HL-60 (cell line): ENCODE results near the gene HOXB8.

ENCODE experiments used
- DNase-seq, 2 experiments: peaks; one replicate each; pipeline ENCODE4 v3.0.0-alpha.2; 2010 to 2020; ENCODE audit warnings: low read depth in 1 of 2, low spot score in 1 of 2
- H3K27ac ChIP-seq: fragments of 250-450 bp; sonication (Bioruptor Pico); replicated peaks from 2 replicates; pipeline ENCODE4 v1.5.1; 2020; ENCODE audit warnings: mild to moderate bottlenecking, moderate library complexity
- H3K27me3 ChIP-seq: fragments of 250-450 bp; sonication (Bioruptor Pico); 2 replicates; pipeline ENCODE4 v1.5.1; 2021; ENCODE audit warnings: mild to moderate bottlenecking, moderate library complexity; ENCODE audit not compliant: insufficient read depth, poor library complexity, severe bottlenecking
- H3K4me3 ChIP-seq: replicated peaks from 2 replicates; pipeline ENCODE4 v1.5.1; 2011; ENCODE audit warnings: mild to moderate bottlenecking, control low read depth, low read length; ENCODE audit not compliant: insufficient read depth
- CTCF ChIP-seq: IDR thresholded peaks from one replicate; pipeline ENCODE4 v1.5.1; 2011; ENCODE audit warnings: low read length, control low read depth, inconsistent platforms; ENCODE audit not compliant: insufficient read depth
- GABPA ChIP-seq: IDR thresholded peaks from 2 replicates; pipeline ENCODE4 v1.6.1; 2012; ENCODE audit warnings: low read depth
- POLR2AphosphoS5 ChIP-seq: IDR thresholded peaks from 2 replicates; pipeline ENCODE4 v1.6.1; 2012; ENCODE audit warnings: low read depth
- REST ChIP-seq: IDR thresholded peaks from 2 replicates; pipeline ENCODE4 v1.6.1; 2012; ENCODE audit warnings: low read depth; ENCODE audit not compliant: insufficient replicate concordance
- SPI1 ChIP-seq: IDR thresholded peaks from 2 replicates; pipeline ENCODE4 v1.6.1; 2012; ENCODE audit warnings: low read depth, mild to moderate bottlenecking, borderline replicate concordance

HOXB8 gene

GRCh38 chr17:48578616-48579470, 36.2 kb downstream of the HOXB8 start:
- no peak overlapping the region for H3K27ac ChIP-seq
- no peak for TF ChIP-seq GABPA
- TF ChIP-seq SPI1, result no peak
- TF ChIP-seq POLR2AphosphoS5, result no peak
- TF ChIP-seq CTCF, result no peak
- TF ChIP-seq REST, result no peak
- no peak overlapping the region for H3K4me3 ChIP-seq
- peaks cover 91% of the 10 kb centered on the region for H3K27me3 ChIP-seq
- DNase-seq, result no peak

DNA sequence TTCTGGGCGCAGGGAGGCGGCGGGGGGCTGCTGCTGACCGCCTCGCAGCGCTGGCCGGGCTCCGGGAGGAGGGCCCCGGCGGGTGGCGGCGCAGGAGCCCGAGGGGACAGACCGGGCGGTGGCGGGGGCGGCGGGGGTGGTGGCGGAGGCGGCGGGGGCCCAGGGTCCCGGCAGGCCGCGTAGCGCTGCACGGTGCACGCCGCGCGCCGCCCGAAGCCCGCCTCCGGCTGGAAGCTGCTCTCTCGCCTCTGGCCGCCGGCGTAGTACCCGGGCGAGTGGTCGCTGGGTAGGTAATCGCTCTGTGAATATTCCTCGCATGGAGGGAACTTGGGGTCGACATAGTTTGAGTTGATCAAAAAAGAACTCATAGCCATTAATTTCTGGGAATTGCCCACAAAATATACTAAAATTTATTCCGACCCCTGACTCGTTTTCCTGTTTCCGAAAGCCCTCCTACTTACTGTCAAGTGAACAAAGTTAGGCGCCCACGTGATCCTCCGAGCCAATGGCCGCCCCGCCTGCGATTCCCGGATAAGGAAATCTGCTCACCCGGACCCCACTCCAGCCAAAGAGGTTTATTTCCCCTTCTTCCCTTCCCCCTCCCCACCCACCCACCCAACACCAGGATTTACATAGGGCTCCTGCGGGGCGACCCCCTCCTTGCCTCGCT, 37.0 kb downstream of the HOXB8 start, which contains the start of gene HOXB4:
Gene HOXB4 (minus strand): TSS at position 405 of the 670 bp plus-strand sequence. CDS start 31 bp downstream, at position 374.
- no peak for DNase-seq
- TF ChIP-seq CTCF, result no peak
- no peak for TF ChIP-seq SPI1
- TF ChIP-seq GABPA, result no peak
- no peak for TF ChIP-seq REST
- TF ChIP-seq POLR2AphosphoS5, result no peak
- H3K27me3 ChIP-seq, result peaks cover 89% of the 10 kb centered on the region
- H3K4me3 ChIP-seq, result no peak within 1 kb of the TSS
- no peak within 1 kb of the TSS for H3K27ac ChIP-seq

DNA sequence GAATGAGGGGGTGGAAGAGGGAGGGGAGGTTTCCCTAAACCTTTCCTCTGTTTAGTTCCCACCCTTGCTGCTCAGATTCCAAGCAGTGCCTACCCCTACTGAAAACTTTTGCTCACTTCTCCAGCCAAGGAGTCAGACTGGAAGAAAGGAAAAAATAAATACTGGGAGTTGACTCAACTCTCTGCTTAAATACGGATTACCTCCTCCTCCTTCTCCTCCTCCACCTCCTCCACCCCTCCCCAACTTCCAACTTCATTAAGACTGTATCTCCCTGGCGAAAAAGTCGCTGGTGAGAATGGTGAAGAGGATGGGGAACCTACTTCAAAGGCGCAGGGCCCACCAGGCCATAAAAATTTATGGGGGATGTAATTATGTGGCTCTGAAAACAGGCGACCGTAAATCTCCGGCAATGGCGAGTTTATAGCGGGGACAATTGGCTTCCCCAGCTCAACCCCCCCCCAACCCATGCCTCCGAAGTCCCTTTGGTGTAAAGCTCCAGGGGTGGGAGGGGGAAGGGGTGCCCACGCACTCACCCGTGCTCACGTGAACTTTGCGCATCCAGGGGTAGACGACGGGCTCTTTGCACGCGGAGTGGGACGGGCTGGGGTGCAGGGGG, 37.7 kb downstream of the HOXB8 start:
- Histone ChIP-seq H3K27me3 (peaks cover 88% of the 10 kb centered on the region), H3K4me3 (no peak overlapping the region), H3K27ac (no peak overlapping the region)
- TF ChIP-seq POLR2AphosphoS5, result no peak
- DNase-seq, result no peak
